Common myeloid progenitor, CD34-positive (primary cell): ENCODE results near the gene GRID1.

Experiments
- CTCF ChIA-PET: fragments of 350-600 bp; sonication (Branson Sonifier 250); formaldehyde crosslinking; loops from one replicate; lab custom pipeline; 2021; ENCODE audit warnings: antibody characterized with exemption; lab: Charles Lee
- POLR2A ChIA-PET: fragments of 350-600 bp; sonication (Branson Sonifier 250); formaldehyde crosslinking; loops from one replicate; lab custom pipeline; 2021; ENCODE audit warnings: antibody characterized with exemption; lab: Charles Lee
- DNase-seq, 3 donors: peaks; one replicate each; pipeline versions ENCODE4 v3.0.0 to v3.0.0-alpha.2; 2013
- H3K27ac ChIP-seq, 2 experiments: 1 replicate in 1 of 2; 2 replicates in 1 of 2; pipeline ENCODE4 v1.7.0; 2013; ENCODE audit warnings: inconsistent platforms in 2 of 2, low read length in 2 of 2, mild to moderate bottlenecking in 2 of 2, low read depth in 1 of 2, moderate library complexity in 1 of 2; ENCODE audit not compliant: severe bottlenecking in 2 of 2, insufficient read depth in 1 of 2, poor library complexity in 1 of 2
- H3K27me3 ChIP-seq, 5 experiments: replicated peaks in 2 of 5; 1 replicate in 3 of 5; 2 replicates in 2 of 5; pipeline versions ENCODE4 v1.6.1 to v1.7.0; 2013; ENCODE audit warnings: low read length in 4 of 5, mild to moderate bottlenecking in 2 of 5, moderate library complexity in 2 of 5, inconsistent platforms in 1 of 5; ENCODE audit not compliant: insufficient read depth in 5 of 5, control insufficient read depth in 4 of 5
- H3K36me3 ChIP-seq, 4 experiments: 1 replicate in 2 of 4; 2 replicates in 2 of 4; pipeline versions ENCODE4 v1.6.1 to v1.7.0; 2013; ENCODE audit warnings: low read length in 3 of 4, control low read depth in 1 of 4, mild to moderate bottlenecking in 1 of 4; ENCODE audit not compliant: control insufficient read depth in 4 of 4, insufficient read depth in 4 of 4
- H3K4me1 ChIP-seq, 4 experiments: 1 replicate in 3 of 4; 2 replicates in 1 of 4; pipeline versions ENCODE4 v1.6.1 to v1.7.1; 2013; ENCODE audit warnings: low read length in 3 of 4, mild to moderate bottlenecking in 3 of 4, control low read depth in 1 of 4, inconsistent platforms in 1 of 4, moderate library complexity in 1 of 4; ENCODE audit not compliant: control insufficient read depth in 4 of 4, insufficient read depth in 4 of 4; ENCODE audit errors: control extremely low read depth in 1 of 4
- H3K4me3 ChIP-seq, 7 experiments: 1 replicate in 4 of 7; 2 replicates in 3 of 7; pipeline versions ENCODE4 v1.5.1 to v1.7.0; 2013; ENCODE audit warnings: mild to moderate bottlenecking in 7 of 7, low read length in 6 of 7, moderate library complexity in 6 of 7, inconsistent platforms in 2 of 7, low read depth in 2 of 7, control low read depth in 1 of 7; ENCODE audit not compliant: insufficient read depth in 4 of 7, control insufficient read depth in 1 of 7; ENCODE audit errors: extremely low read depth in 1 of 7
- H3K9me3 ChIP-seq, 5 experiments: 1 replicate in 4 of 5; 2 replicates in 1 of 5; pipeline versions ENCODE4 v1.6.1 to v1.7.1; 2013; ENCODE audit warnings: low read length in 4 of 5, mild to moderate bottlenecking in 2 of 5, inconsistent platforms in 1 of 5, low read depth in 1 of 5, moderate library complexity in 1 of 5; ENCODE audit not compliant: control insufficient read depth in 4 of 5, insufficient read depth in 2 of 5; ENCODE audit errors: control extremely low read depth in 1 of 5
- WGBS: methylation state at CpG from one replicate; pipeline ENCODE4 v1.1.5; 2013; ENCODE audit not compliant: insufficient coverage; 5-methylcytosine and 5-hydroxymethylcytosine counted together

Gene GRID1

GRCh38 chr10:85993840-85994507 is 372.6 kb downstream of the GRID1 start:
- WGBS: 58% methylated on average over 4 of the region's 6 CpGs
- Histone ChIP-seq H3K36me3 (no peaks in the 10 kb centered on the region), H3K27ac (no peak overlapping the region), H3K27me3 (peaks cover 0 to 21% (median 3%) of the 10 kb centered on the region in 5 experiments), H3K4me1 (no peaks in the 10 kb centered on the region), H3K9me3 (peaks cover 0 to 3% (median 0%) of the 10 kb centered on the region in 5 experiments), H3K4me3 (no peak overlapping the region)
- DNase-seq: no peak
- ChIA-PET CTCF (no interaction called here), POLR2A (no interaction called here)

- Histone ChIP-seq H3K27me3 (peaks cover 0 to 19% (median 6%) of the 10 kb centered on the region in 5 experiments), H3K36me3 (no peaks in the 10 kb centered on the region), H3K4me1 (no peaks in the 10 kb centered on the region), H3K4me3 (no peak overlapping the region), H3K27ac (no peak overlapping the region), H3K9me3 (peaks cover 0 to 3% (median 0%) of the 10 kb centered on the region in 5 experiments)
- no peak for DNase-seq
- POLR2A ChIA-PET: no interaction called here
- no CpG with 5 or more reads among the region's 1 CpG for WGBS
- CTCF ChIA-PET: interaction anchor here (1.6 kb wide), 1 partner anchor 10 kb away, joined by 3 read pairs; no protein-coding TSS in a partner anchor
Observed at GRCh38 chr10:85993140-85993539, 373.5 kb downstream of the GRID1 start.

- peaks cover 0 to 19% (median 6%) of the 10 kb centered on the region in 5 experiments for H3K27me3 ChIP-seq
- no peaks in the 10 kb centered on the region for H3K9me3 ChIP-seq
- H3K4me3 ChIP-seq: no peak overlapping the region
- 80% methylated on average over 1 of the region's 1 CpG for WGBS
- POLR2A ChIA-PET: no interaction called here
- CTCF ChIA-PET: interaction anchor here (1.6 kb wide), 1 partner anchor 11 kb away, joined by 3 read pairs; no protein-coding TSS in a partner anchor
- H3K4me1 ChIP-seq: no peaks in the 10 kb centered on the region
- no peak for DNase-seq
- no peak overlapping the region for H3K27ac ChIP-seq
- no peaks in the 10 kb centered on the region for H3K36me3 ChIP-seq
Observed at GRCh38 chr10:85992324-85992723, 374.3 kb downstream of the GRID1 start.

- no peaks in the 10 kb centered on the region for H3K4me1 ChIP-seq
- ChIA-PET POLR2A (no interaction called here), CTCF (no interaction called here)
- peaks cover 0 to 12% (median 3%) of the 10 kb centered on the region in 5 experiments for H3K27me3 ChIP-seq
- H3K27ac ChIP-seq: no peak overlapping the region
- no peaks in the 10 kb centered on the region for H3K36me3 ChIP-seq
- WGBS: 100% methylated on average over 1 of the region's 1 CpG
- no peaks in the 10 kb centered on the region for H3K9me3 ChIP-seq
- DNase-seq: no peak
- no peak overlapping the region for H3K4me3 ChIP-seq
Observed at GRCh38 chr10:85986777-85987176, 379.8 kb downstream of the GRID1 start.

- peaks cover 0 to 2% (median 0%) of the 10 kb centered on the region in 5 experiments for H3K27me3 ChIP-seq
- no peaks in the 10 kb centered on the region for H3K4me1 ChIP-seq
- H3K4me3 ChIP-seq: no peak overlapping the region
- H3K27ac ChIP-seq: no peak overlapping the region
- ChIA-PET POLR2A (no interaction called here), CTCF (no interaction called here)
- DNase-seq: no peak
- WGBS: 79% methylated on average over 5 of the region's 6 CpGs
- H3K9me3 ChIP-seq: no peaks in the 10 kb centered on the region
- H3K36me3 ChIP-seq: no peaks in the 10 kb centered on the region
Observed at GRCh38 chr10:85983051-85983450, 383.5 kb downstream of the GRID1 start.

- Histone ChIP-seq H3K36me3 (no peaks in the 10 kb centered on the region), H3K27me3 (peaks cover 0 to 2% (median 0%) of the 10 kb centered on the region in 5 experiments), H3K27ac (no peak overlapping the region), H3K4me3 (no peak overlapping the region), H3K9me3 (no peaks in the 10 kb centered on the region), H3K4me1 (no peaks in the 10 kb centered on the region)
- ChIA-PET POLR2A (no interaction called here), CTCF (no interaction called here)
- DNase-seq: no peak
Observed at GRCh38 chr10:85979598-85979997, 387.0 kb downstream of the GRID1 start.

GRCh38 chr10:85978566-85979358 is 387.8 kb downstream of the GRID1 start:
- 100% methylated on average over 2 of the region's 2 CpGs for WGBS

More at GRCh38 chr10:85978566-85979358, 387.8 kb downstream of the GRID1 start:
- peaks cover 0 to 2% (median 0%) of the 10 kb centered on the region in 5 experiments for H3K27me3 ChIP-seq
- POLR2A ChIA-PET: no interaction called here
- H3K4me1 ChIP-seq: no peaks in the 10 kb centered on the region
- no peak overlapping the region for H3K27ac ChIP-seq
- no peak overlapping the region for H3K4me3 ChIP-seq
- no peaks in the 10 kb centered on the region for H3K9me3 ChIP-seq
- H3K36me3 ChIP-seq: no peaks in the 10 kb centered on the region
- DNase-seq: no peak
- CTCF ChIA-PET: interaction anchor here (0.6 kb wide), 1 partner anchor 577 kb away, joined by 4 read pairs; no protein-coding TSS in a partner anchor
